H1 (cell line): Measurements from ENCODE around the gene TBCD. TPM values are rescaled to one million over a fixed set of nuclear protein-coding genes. Genes with fewer than 3 reads are reported as not detected.

ENCODE experiments used
- CTCF ChIA-PET: fragments of 300-600 bp; sonication (Branson Sonifier 250); formaldehyde crosslinking; loops from one replicate; lab custom pipeline; 2021; ENCODE audit not compliant: partially characterized antibody; lab: Charles Lee
- POLR2A ChIA-PET: fragments of 300-600 bp; sonication (Branson Sonifier 250); formaldehyde crosslinking; loops from one replicate; lab custom pipeline; 2021; ENCODE audit warnings: inconsistent platforms; ENCODE audit not compliant: partially characterized antibody; lab: Charles Lee
- DNase-seq, 2 experiments: peaks; one replicate each; pipeline versions ENCODE4 v3.0.0 to v3.0.0-alpha.2; 2010 to 2022; ENCODE audit warnings: low spot score in 2 of 2, low read depth in 1 of 2, mixed read lengths in 1 of 2
- FAIRE-seq: peaks from 2 replicates; lab custom pipeline; 2011; peaks lifted over from hg19 to GRCh38; lab: Jason Lieb, UNC
- H2AFZ ChIP-seq: 2 replicates; pipeline ENCODE4 v1.8.1; 2012; ENCODE audit warnings: low read length, inconsistent platforms
- H2AK5ac ChIP-seq: 2 replicates; pipeline ENCODE4 v1.6.1; 2013; ENCODE audit warnings: low read depth, low read length
- H2BK120ac ChIP-seq: replicated peaks from 2 replicates; pipeline ENCODE3; 2013; ENCODE audit warnings: low read depth, low read length, inconsistent platforms
- H2BK12ac ChIP-seq: 2 replicates; pipeline ENCODE4 v1.6.1; 2013; ENCODE audit warnings: low read depth, low read length
- H2BK15ac ChIP-seq: 2 replicates; pipeline ENCODE4 v1.6.1; 2013; ENCODE audit warnings: low read length
- H2BK20ac ChIP-seq: 2 replicates; pipeline ENCODE4 v1.6.1; 2013; ENCODE audit warnings: low read length
- H2BK5ac ChIP-seq: 2 replicates; pipeline ENCODE4 v1.6.1; 2013; ENCODE audit warnings: low read depth, low read length
- H3K14ac ChIP-seq: 2 replicates; pipeline ENCODE4 v1.6.1; 2013; ENCODE audit warnings: inconsistent platforms; ENCODE audit not compliant: insufficient read length
- H3K18ac ChIP-seq: 2 replicates; pipeline ENCODE4 v1.6.1; 2013; ENCODE audit warnings: low read length; ENCODE audit errors: extremely low read depth
- H3K23ac ChIP-seq: 2 replicates; pipeline ENCODE4 v1.6.1; 2013; ENCODE audit warnings: inconsistent platforms; ENCODE audit not compliant: insufficient read length
- H3K23me2 ChIP-seq: 2 replicates; pipeline ENCODE4 v1.6.1; 2013; ENCODE audit warnings: low read depth, low read length
- H3K27ac ChIP-seq: 2 replicates; pipeline ENCODE4 v1.6.1; 2011; ENCODE audit warnings: low read depth, low read length, inconsistent platforms
- H3K27me3 ChIP-seq, 4 experiments: replicated peaks in 1 of 4; 1 replicate in 1 of 4; 2 replicates in 3 of 4; pipeline versions ENCODE4 v1.6.1 to v1.8.1; 2011 to 2013; ENCODE audit warnings: low read length in 3 of 4, mild to moderate bottlenecking in 3 of 4, inconsistent platforms in 2 of 4, mixed read lengths in 2 of 4, moderate library complexity in 1 of 4; ENCODE audit not compliant: control insufficient read depth in 3 of 4, insufficient read depth in 3 of 4; ENCODE audit errors: extremely low read depth in 1 of 4
- H3K36me3 ChIP-seq, 4 experiments: 2 replicates each; pipeline versions ENCODE4 v1.6.1 to v1.8.1; 2011 to 2013; ENCODE audit warnings: mild to moderate bottlenecking in 4 of 4, low read length in 3 of 4, moderate library complexity in 2 of 4, control low read depth in 1 of 4, inconsistent platforms in 1 of 4; ENCODE audit not compliant: insufficient read depth in 4 of 4, control insufficient read depth in 2 of 4
- H3K4ac ChIP-seq: replicated peaks from 2 replicates; pipeline ENCODE3; 2013; ENCODE audit warnings: low read length, low read depth, mixed read lengths, inconsistent platforms; ENCODE audit not compliant: insufficient read length
- H3K4me1 ChIP-seq, 4 experiments: replicated peaks in 1 of 4; 1 replicate in 1 of 4; 2 replicates in 3 of 4; pipeline versions ENCODE4 v1.6.1 to v1.8.1; 2011 to 2013; ENCODE audit warnings: low read length in 3 of 4, inconsistent platforms in 2 of 4, mixed read lengths in 1 of 4; ENCODE audit not compliant: insufficient read depth in 4 of 4, control insufficient read depth in 3 of 4
- H3K4me2 ChIP-seq, 2 experiments: 2 replicates each; pipeline versions ENCODE4 v1.6.1 to v1.8.1; 2011 to 2013; ENCODE audit warnings: low read depth in 2 of 2, low read length in 2 of 2, control low read depth in 1 of 2, inconsistent platforms in 1 of 2, mild to moderate bottlenecking in 1 of 2; ENCODE audit not compliant: insufficient read depth in 1 of 2
- H3K4me3 ChIP-seq, 4 experiments: fragments of 200-600, 300-600 bp in 1 of 4; sonication (generic), shearing (Covaris generic), sonication (Bioruptor Twin) in 1 of 4; 2 replicates each; pipeline versions ENCODE4 v1.5.1 to v1.8.1; 2011 to 2016; ENCODE audit warnings: low read length in 4 of 4, low read depth in 3 of 4, control low read depth in 2 of 4, inconsistent platforms in 2 of 4, mild to moderate bottlenecking in 2 of 4, mixed read lengths in 1 of 4, moderate library complexity in 1 of 4; ENCODE audit not compliant: insufficient read depth in 2 of 4; ENCODE audit errors: extremely low read depth in 1 of 4
- H3K56ac ChIP-seq: replicated peaks from 2 replicates; pipeline ENCODE3; 2013; ENCODE audit warnings: low read depth, mild to moderate bottlenecking, mixed read lengths, low read length, inconsistent platforms; ENCODE audit not compliant: insufficient read length
- H3K79me1 ChIP-seq: 2 replicates; pipeline ENCODE4 v1.6.1; 2013; ENCODE audit warnings: low read depth, low read length, control low read depth
- H3K79me2 ChIP-seq, 2 experiments: 2 replicates each; pipeline versions ENCODE4 v1.6.1 to v1.8.1; 2012 to 2013; ENCODE audit warnings: low read length in 2 of 2, mild to moderate bottlenecking in 2 of 2, inconsistent platforms in 1 of 2; ENCODE audit not compliant: insufficient read depth in 2 of 2, control insufficient read depth in 1 of 2
- H3K9ac ChIP-seq, 4 experiments: replicated peaks in 1 of 4; 1 replicate in 1 of 4; 2 replicates in 3 of 4; pipeline versions ENCODE4 v1.6.1 to v1.8.1; 2011 to 2013; ENCODE audit warnings: low read depth in 3 of 4, low read length in 3 of 4, control low read depth in 2 of 4, mild to moderate bottlenecking in 2 of 4, moderate library complexity in 2 of 4, inconsistent platforms in 1 of 4; ENCODE audit errors: extremely low read depth in 1 of 4
- H3K9me3 ChIP-seq, 2 experiments: 2 replicates each; pipeline versions ENCODE4 v1.6.1 to v1.8.1; 2012 to 2013; ENCODE audit warnings: mild to moderate bottlenecking in 2 of 2, moderate library complexity in 2 of 2, control low read depth in 1 of 2, inconsistent platforms in 1 of 2, low read depth in 1 of 2, low read length in 1 of 2, mixed read lengths in 1 of 2; ENCODE audit not compliant: insufficient read depth in 2 of 2
- H4K20me1 ChIP-seq, 2 experiments: replicated peaks in 1 of 2; 2 replicates each; pipeline versions ENCODE3 to v1.8.1; 2011 to 2013; ENCODE audit warnings: inconsistent platforms in 2 of 2, low read length in 2 of 2, mild to moderate bottlenecking in 1 of 2; ENCODE audit not compliant: insufficient read depth in 2 of 2, control insufficient read depth in 1 of 2
- H4K5ac ChIP-seq: 2 replicates; pipeline ENCODE4 v1.6.1; 2013; ENCODE audit warnings: low read length, low read depth, mixed read lengths, inconsistent platforms; ENCODE audit not compliant: insufficient read length
- H4K8ac ChIP-seq: 2 replicates; pipeline ENCODE4 v1.8.0; 2013; ENCODE audit warnings: mild to moderate bottlenecking, moderate library complexity, low read length, inconsistent platforms; ENCODE audit not compliant: insufficient read depth; ENCODE audit errors: extremely low read depth
- H4K91ac ChIP-seq: replicated peaks from 2 replicates; pipeline ENCODE3; 2013; ENCODE audit warnings: low read length, mixed read lengths, inconsistent platforms; ENCODE audit not compliant: insufficient read length
- CBX8 ChIP-seq: fragments of 300-800, 300-1000 bp; sonication (generic); IDR thresholded peaks from 2 replicates; pipeline ENCODE4 v1.7.1; 2016; ENCODE audit warnings: low read depth, low read length, borderline replicate concordance
- SIRT6 ChIP-seq: IDR thresholded peaks from one replicate; pipeline ENCODE4 v1.7.1; 2012; ENCODE audit warnings: low read length, inconsistent platforms
- WGBS, 2 experiments: shearing (Covaris generic) in 1 of 2; methylation state at CpG; one replicate each; pipeline versions ENCODE4 v1.1.6 to v1.1.7; 2013 to 2015; ENCODE audit warnings: low lambda C conversion rate in 2 of 2, mixed read lengths in 2 of 2, inconsistent platforms in 1 of 2, low coverage in 1 of 2, missing lambda C conversion rate in 1 of 2; ENCODE audit not compliant: insufficient replicate concordance in 2 of 2, insufficient coverage in 1 of 2, insufficient read length in 1 of 2; ENCODE audit errors: extremely low coverage in 1 of 2, missing lambda C conversion rate in 1 of 2; 5-methylcytosine and 5-hydroxymethylcytosine counted together
- polyA plus RNA-seq, 7 experiments: library from polyadenylated mRNA; depleted of rRNA in 3 of 7; stranded (reverse) in 5 of 7; unstranded in 2 of 7; fragments of >200 nt in 5 of 7; fragments of 200-250 nt in 2 of 7; gene quantifications; 1 replicate in 5 of 7; 2 replicates in 1 of 7; 4 replicates in 1 of 7; pipeline versions ENCODE4 v1.2.1 to v1.2.3, GENCODE V29; 2011 to 2013; ENCODE audit warnings: missing spikeins in 2 of 7, mixed read lengths in 2 of 7
- total RNA-seq: library from RNA; stranded (reverse); fragmentation: NEBNext Ultra II Directional; extraction: Animal tissue kit (Norgen Biotek cat#: 25700); gene quantifications from 2 replicates; pipeline ENCODE4 v1.2.1, GENCODE V29; 2021

TBCD gene
- total and polyA plus RNA-seq, 2 of the 8 experiments (the other 6 are each of a cell fraction or from before 2014, with no cell fraction given): 118 to 162 TPM

- Histone ChIP-seq H3K18ac (no peak overlapping the region), H3K23ac (no peak overlapping the region), H3K56ac (no peak overlapping the region), H3K79me2 (peaks cover 0 to 19% of the 10 kb centered on the region in 2 experiments; a peak in 2 of 4 replicates), H4K5ac (no peak overlapping the region), H3K4me3 (no peak overlapping the region), H3K27me3 (no peaks in the 10 kb centered on the region), H3K4me2 (no peak overlapping the region), H2BK120ac (no peak overlapping the region), H4K8ac (no peak overlapping the region; the same call in 1 of the 2 replicates), H3K9me3 (peaks cover 0 to 3% of the 10 kb centered on the region in 2 experiments; a peak in 1 of 4 replicates), H2AK5ac (no peak overlapping the region), H3K4ac (no peak overlapping the region), H3K79me1 (peaks cover 23% of the 10 kb centered on the region), H2BK15ac (no peak overlapping the region), H3K27ac (no peak overlapping the region), H3K14ac (no peak overlapping the region), H2BK5ac (no peak overlapping the region), H2BK12ac (no peak overlapping the region), H4K91ac (no peak overlapping the region), H2AFZ (no peak overlapping the region), H2BK20ac (no peak overlapping the region), H3K36me3 (peaks cover 5 to 25% (median 13%) of the 10 kb centered on the region in 4 experiments; a peak in 7 of 8 replicates), H4K20me1 (peaks cover 13 to 22% of the 10 kb centered on the region in 2 experiments), H3K23me2 (no peaks in the 10 kb centered on the region), H3K9ac (no peak overlapping the region), H3K4me1 (peaks cover 0 to 4% (median 1%) of the 10 kb centered on the region in 4 experiments; a peak in 2 of 7 replicates)
- DNase-seq (no peak), FAIRE-seq (no peak)
- ChIA-PET CTCF (no interaction called here), POLR2A (no interaction called here)
- WGBS, 2 experiments: 95% methylated on average over 18 of the region's 18 CpGs; no CpG with 5 or more reads in 1 of the 2 experiments
- TF ChIP-seq CBX8 (no peak), SIRT6 (no peak)
Measured at GRCh38 chr17:82783498-82783897, 31.6 kb downstream of the TBCD start.
